Right hindlimb (tissue), 1 donor: ENCODE results near the gene IQSEC1.

Source experiments
- DNase-seq: peaks from one replicate; pipeline ENCODE4 v3.0.0-alpha.2; 2018

IQSEC1 gene

DNA sequence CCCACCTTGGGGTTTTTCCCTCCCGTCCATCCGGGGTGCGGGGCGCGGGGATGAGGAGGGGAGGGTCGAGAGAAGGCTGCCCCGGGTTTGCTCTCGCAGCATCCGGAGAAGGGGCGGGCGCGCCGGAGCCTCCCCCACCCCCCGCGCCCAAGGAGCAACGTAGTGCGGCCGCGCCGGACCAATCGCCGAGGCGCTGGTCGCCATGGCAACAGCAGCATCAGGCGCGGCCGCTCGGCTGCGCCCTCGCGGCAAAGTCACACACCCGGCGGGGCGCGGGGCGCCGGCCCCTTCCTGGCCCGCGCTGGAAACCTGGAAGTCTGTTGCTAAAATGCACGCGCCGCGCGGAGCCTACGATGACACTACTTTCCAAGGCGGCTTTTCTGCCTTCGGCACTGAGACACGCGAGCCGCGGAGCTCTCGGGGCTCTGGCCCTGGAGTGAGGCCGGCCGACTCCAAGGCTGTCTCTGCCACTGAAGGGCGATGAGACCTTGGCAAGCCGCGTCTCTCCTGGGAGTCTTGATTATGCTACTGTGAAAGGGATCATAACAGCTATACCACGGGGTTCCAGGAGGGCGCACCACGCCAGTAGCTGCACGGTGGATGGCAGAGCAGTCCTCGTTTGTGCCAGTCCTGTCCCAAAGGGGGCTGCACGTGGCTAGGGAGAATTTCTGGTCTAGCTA is at the start of gene IQSEC1:
Gene IQSEC1, minus strand, starts transcription at position 104 of the 680 bp plus-strand sequence. CDS start 415 bp downstream, outside the sequence.
- peak; percentile 87 for DNase-seq

DNA sequence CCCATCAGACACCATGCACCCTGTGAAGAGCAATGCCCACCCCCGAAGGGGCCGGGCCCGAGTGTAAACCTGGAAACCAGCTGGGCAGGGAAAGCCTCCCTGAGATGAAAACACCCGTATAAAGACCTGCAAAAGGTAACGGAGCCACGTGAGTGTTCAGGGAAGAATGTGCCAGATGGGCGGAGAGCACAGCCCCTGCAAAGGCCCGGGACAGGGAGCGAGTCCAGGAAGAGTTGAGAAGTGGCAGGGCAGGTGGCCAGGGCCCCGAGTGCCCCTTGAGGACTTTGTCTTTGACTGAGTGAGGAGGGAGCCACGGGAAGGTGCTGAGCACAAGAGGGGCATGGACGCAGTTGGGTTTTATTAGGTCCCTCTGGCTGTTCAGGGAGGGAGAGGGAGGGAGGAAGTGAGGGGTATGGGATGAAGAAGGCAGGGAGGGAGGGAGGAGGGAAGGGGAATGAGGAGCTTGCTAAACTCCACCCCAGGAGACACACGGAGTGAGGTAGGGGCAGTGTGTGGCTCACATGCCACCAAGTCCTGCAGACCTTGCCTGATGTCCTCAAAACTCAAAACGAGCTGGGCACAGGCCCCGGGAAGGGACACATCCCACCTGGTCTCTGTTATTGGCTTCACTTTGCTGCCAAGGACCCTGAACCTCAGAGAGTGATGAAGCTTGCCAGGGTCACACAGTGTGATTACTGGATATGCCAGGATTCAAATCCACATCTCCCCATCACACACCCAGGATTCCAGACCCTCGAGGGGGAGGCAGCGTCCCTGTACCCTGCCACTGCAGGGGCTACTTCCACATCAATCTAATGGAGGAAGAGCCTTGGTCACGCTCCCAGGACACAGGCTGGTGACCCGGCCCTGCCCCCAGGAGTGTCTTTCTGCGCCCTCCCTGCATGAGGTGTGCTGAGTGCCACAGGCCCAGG is 49.1 kb upstream of the IQSEC1 start:
- DNase-seq = no peak

DNA sequence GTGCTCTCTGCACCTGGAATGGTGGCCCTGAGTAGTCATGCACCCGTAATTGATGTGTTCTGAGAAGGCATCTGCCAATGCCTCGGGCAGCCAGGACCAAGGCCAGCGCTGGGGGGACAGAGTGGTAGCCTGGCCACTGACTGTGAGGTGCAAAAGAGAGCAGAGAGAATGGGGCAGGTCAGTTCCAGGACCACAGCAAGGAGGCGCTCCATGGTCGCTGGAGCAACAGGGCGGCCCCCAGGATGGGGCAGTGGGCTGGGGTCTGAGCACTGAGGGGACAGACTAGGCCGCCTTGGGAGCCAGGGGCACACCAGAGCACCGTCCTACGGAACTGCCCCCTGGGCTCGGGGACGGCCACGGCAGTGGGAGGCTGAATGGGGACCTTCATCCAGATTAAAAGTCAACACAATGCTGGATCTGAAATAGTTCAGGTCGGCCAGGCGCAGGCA is 48.3 kb upstream of the IQSEC1 start:
- DNase-seq = no peak

DNA sequence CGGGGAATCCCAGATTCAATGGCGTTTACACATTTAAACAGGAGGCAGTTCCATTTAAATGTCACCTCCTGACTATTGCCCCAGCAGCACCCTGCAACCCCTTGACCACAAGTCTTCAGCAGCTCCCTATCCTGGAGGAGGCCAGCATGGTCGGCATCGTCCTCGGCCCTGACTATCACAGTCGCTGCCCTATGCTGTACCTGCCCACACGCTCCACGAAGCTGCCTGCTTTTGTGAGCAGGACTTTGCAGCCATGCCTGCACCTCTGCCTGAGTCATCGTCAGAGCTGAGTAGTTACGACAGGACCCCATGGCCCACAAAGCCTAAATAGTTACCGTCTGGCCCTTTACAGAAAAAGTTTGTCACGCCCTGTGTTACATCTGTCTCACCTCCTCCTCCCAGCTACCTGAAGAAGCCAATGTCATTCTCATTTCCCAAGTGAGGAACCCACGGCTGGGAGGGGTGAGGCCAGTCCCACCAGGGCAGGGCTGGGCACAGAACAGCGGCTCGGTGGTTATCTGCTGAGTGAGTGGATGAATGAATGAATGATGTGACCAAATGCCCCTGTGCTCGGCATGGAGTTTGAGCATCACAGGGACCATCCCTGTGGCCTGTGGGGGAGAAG is 47.8 kb upstream of the IQSEC1 start:
- no peak for DNase-seq

DNA sequence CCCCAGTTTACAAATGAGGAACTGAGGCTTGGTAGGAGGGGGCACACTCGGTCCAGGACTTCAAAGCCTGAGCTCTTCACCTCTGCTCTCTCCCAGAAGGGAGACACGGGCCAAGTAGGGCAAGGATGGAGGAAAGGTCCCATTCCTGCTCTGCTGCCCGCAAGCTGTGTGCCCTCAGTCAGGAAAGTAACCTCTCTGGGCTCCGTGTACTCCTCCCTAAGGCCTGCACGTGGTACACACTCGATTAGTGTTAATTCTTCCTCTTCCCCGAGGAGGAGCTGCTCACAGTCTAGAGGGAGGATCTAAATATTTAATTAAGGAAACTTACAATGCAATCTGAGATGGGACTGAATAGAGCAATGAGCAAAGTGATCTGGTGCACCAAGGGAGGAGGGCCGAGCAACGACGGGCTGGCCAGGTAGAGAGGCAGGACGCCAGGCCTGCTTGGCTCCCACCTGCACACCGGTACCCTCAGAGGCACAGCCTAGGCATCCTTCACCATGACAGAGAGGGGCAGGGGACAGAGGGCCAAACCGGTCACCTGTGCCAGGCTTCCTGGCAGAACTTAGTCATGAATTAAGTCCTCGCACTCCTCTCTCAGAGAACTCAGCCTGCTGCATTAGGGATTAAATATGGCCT is 47.2 kb upstream of the IQSEC1 start:
- DNase-seq = no peak

DNA sequence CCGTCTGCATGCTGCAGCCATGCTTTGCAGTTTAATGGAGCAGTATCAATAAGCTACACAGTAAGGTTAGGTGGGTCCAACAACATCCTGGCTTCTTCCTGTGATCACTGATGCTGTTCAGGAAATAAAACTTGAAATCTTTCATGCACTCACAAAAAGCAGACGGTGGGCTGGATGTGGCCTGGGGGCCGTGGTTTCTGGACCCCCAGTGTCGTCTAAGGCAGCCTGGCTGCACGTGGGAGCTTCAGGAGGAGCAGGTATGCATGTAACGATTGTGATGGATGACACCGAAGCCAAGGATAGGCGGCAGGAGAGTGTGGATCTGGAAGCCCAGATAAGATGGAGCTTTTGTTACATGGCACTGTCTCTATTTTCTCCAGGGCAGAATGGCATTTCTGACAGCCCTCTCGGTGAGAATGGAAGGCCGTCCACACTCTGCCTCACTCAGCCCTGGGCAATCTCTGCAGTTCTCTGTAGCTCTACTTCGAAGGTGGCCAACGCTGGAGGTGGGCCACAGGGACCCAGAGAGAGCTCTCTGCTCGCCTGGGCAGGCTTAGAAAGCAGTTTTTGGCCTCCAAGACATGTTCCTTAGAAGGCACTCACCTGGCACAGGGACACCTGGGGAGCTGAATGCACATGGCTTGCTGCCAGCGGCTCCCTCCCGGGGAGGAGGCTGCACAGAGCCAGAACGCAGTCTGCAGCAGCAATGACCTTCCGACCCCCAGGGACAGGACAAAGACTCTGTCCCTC is 46.4 kb upstream of the IQSEC1 start:
- DNase-seq = no peak

DNA sequence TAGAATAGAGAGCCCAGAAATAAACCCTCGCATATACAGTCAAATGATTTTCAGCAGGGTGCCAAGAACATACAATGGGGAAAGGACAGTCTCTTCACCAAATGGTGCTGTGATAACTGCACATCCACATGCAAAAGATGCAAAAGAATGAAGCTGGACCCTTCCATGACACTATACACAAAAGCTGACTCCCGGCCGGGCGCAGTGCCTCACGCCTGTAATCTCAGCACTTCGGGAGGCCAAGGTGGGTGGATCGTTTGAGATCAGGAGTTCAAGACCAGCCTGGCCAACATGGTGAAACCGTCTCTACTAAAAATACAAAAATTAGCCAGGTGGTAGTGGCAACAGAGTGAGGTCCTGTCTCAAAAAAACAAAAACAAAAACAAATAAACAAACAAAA is 43.2 kb upstream of the IQSEC1 start:
- no peak for DNase-seq

DNA sequence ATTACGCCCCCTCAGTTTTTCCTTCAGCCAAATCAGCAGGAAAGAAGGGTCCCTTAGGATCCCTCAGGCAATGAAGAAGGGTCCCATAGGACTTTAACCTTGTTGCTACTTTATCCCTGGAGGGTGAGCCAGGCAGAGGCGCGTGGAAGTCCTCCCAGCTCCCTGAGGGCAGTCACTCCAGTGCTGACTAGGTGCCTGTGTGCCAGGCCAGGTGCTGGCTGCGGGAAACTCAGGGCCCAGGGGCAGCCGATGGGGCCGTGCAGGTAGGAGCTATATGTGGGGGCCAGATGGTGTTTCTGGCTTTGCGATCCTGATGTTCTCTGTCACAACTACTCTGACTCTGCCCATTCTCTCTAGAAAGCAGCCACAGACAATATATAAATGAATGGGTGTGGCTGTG is 42.8 kb upstream of the IQSEC1 start:
- DNase-seq = no peak

DNA sequence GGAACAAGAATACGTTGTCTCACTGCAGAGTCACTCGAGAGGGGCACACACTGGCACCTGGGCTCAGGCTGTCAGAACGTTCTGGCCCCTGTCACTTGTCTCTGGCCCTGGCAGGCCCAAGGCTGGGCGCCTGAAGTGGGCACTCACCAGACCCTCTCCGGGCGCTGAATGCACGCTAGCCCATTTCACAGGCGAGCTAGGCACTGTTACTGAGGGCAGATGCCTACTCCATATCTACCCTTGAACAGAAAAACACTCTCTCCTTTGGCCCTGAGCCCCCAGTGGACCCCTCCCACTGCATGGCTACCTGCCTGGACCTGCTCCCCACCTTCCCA is 42.3 kb upstream of the IQSEC1 start:
- no peak for DNase-seq

DNA sequence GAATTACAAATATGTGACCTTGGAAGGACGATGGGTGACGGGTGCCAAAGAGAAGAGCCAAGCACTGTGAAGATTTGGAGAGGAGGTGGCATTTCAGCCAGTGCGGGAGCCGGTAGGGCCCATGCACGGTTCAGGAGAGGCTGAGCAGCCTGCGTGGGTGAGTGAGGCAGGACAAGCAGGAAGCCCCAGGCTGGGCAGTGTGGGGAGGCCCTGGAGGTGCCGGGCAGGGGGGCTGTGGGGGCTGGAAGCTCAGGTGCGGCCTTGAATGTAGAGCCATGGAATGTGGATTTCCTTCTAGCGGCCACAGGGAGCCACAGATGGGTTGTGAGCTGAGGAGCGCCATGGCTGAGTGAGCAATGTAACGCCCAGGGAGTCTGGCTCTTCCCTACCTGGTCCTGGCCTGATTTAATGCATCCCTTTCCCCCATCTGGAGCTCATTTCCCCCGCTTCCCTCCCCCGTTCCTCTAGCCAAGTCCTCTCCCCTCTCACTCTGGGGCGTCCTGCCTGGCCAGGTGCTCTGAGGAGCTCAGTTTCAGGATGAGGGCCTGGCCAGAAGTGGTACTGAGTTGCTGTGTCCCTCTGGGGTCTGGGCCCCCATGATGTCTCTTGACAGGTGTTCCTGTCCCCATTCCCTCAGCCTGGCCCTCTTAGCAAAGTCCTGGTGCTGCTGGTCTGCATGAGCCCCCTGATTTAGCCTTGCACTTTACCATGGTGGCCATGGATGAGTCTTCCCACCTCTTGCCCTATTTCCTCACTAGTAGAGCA is 41.8 kb upstream of the IQSEC1 start:
- no peak for DNase-seq

DNA sequence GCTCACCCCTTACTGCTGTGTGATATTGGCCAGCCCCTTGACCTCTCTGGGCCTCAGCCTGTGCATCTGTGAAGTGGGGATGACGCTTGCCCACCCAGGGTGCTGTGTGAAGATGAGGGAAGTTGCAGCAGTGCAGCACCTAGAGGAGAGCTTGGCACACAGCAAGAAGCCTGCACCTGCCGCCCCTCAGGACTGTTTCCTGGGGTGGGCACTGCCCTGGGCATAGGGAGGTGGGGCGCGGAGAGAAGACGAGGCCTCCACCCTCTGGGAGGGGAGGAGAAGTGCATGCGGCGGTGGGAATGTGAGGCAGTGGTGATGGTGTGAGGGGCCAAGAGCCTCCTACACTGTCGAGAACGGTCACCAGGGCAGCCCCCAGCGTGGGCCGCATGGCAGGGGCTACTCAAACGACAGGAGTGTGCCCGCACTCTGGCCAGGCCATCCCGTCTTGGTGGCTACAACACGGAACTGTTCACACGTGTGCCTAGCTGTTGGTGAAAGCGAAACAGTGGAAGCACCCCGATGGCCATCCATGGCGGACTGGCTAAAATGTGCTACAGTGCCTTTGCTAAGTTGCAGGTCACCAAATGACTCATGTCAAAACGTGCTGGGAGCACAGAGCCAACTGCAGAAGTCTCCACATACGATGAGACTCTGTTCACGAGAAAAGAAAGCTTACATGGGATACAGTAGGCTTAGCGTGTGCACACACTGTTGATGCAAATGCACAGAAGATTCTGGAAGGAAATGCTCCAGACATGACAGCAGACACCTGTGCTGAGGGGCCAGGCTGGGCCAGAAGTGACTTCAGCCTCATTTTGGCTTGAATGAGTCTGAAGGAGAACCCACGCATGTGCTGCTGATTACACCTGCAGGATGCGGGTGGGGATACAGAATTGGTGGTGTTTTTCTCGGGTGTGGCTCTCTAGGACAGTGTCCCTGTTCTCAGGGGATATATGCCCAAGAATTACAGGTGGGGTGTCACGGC is 40.4 kb upstream of the IQSEC1 start:
- DNase-seq = no peak

DNA sequence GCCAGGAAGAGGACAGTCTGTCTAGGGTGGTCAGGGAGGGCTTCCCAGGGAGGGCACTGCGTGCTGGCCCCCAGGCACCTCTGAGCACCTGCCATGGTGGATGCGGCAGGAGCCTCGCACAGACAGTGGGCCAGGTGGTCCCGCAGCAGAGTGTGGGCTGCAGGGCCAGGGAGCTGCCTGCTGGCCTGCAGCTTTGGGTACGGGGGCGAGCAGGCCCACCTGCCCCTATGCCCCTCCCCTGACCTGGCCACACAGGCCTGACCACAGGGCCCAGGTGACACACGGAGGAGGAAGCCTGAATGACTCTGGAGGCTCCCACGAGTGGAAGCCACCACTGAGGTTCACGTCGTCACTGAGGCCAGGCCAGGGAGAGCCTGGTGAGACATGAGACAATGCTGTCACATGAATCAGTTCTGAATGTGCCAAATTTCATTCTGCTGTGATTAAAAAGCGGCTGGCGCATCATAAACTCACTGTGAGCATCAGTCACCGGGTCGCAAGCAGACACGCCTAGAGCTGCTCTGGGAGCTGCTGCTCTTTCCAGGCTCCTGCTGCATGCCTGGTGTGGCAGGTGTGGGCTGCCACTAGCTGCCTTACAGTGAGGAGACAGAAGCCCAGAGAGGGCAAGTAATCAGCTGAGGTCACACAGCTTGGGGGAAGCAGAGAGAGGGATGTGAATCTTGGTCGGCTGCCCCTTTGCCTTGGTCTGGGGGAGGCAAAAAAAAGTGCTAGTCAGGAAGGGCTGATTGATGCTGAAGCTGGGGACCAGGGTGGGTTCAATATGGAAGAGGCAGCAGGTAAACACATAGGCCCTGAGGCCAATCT is 39.5 kb upstream of the IQSEC1 start:
- no peak for DNase-seq

DNA sequence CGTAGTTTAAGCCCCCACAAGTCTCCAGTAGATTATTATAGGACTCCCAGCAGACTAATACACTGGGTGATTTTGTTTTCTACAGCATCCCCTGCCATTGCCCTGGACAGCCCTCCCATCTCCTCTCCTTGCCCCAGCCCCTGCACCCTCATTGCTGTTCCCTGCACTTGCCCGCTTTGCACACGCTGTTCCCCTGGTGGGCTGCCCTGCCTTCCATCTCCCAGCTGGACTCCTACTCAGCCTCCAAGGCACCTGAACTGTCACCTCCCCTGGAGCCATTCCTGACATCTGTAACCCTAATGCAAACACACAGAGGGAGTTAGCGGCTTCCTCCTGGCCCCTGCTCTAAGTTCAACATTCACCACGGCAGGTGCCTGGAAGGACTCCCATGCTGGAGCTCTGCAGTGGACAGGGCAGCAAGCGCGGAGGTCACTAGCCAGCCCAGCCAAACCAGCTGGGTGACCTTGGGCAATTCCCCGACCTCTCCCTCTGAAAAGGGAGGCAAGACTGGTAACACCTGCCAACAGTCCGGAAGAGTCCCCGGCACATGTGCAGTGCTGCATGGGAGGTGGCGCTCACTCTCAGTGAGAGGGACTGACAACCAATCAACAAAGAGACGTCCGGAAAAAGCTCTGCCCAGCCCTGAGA is 38.8 kb upstream of the IQSEC1 start:
- no peak for DNase-seq

DNA sequence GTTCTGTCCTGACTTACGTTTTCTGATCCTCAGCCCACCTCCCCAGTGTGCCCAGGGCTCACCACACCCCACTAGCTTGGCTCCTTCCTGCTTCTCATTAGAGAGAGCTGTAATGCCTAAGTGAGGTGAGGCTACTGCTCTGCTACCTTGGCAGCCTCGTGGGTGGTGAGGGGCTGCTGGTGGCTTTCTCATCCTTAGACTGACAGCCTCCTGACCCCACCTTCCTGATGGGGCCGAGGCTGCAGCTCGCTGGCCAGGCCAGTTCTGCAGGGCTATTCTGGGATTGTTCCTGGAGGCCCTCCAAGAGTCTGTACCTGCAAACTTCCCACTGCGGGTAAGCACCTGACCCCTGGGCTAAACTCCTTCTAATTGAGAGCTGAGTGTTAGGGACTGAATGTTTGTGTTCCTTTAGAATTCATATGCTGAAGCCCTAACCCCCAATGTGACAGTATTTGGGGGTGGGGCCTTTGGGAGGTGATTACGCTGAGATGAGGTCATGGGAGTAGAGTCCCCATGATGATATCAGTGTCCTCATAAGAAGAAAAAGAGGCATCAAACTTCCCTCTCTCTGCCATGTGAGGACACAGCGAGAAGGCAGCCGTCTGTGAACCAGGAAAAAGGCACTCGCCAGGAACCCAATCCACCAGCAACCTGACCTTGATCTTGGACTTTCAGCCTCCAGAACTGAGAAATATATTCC is 38.1 kb upstream of the IQSEC1 start:
- no peak for DNase-seq

DNA sequence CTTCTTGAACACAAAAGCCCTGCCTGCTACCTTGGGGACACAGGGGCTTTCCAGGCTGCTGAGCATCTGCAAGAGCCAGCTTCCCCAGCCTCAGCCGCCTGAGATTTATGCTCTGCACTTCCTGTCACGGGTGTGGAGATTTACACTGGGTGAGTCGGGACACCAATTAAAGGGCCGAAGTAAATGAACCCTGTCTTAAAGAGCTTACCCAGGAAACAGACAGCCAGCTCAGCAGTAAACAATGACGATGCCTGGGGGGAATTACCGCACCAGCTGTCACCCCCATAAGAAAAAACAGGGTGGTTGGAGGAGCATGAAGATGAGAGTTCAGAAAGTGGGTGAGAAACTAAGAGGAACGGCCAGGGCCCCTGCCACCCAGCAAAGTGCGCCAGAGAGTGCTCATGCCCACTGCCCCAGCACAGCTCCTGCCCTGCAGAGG is 37.5 kb upstream of the IQSEC1 start:
- DNase-seq = no peak

DNA sequence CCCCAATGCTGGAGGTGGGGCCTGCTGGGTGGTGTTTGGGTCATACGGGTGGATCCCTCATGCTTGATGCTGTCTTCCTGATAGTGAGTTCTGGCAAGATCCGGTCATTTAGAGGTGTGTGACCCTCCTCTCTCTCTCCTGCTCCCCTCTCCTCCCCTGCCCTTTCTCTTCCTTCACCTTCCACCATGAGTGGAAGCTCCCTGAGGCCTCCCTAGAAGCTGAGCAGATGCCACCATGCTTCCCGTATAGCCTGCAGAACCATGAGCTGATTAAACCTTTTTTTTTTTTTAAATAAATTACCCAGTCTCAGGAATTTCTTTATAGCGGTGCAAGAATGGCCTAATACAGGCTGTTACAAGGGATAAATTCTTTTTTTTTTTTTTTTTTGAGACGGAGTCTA is 36.3 kb upstream of the IQSEC1 start:
- no peak for DNase-seq

DNA sequence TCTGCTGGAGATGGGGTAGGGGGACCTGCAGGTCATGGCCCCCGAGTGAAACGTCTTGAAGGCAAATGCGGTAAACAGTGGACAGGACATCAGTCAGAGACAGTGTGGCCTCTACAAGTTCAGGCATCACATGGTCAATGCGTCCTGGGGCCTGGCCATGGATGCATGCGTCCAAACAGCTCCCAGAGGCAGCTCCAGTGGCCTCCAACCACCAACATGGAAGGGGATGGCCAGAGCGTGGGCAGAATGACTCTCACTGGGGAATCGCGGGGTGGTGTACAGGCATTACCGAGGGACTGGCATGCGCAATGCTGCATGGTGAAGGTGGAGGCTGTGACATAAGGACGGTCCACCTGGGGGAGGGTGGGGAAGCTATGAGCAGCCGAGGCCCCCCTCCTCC is 35.6 kb upstream of the IQSEC1 start:
- DNase-seq = no peak

DNA sequence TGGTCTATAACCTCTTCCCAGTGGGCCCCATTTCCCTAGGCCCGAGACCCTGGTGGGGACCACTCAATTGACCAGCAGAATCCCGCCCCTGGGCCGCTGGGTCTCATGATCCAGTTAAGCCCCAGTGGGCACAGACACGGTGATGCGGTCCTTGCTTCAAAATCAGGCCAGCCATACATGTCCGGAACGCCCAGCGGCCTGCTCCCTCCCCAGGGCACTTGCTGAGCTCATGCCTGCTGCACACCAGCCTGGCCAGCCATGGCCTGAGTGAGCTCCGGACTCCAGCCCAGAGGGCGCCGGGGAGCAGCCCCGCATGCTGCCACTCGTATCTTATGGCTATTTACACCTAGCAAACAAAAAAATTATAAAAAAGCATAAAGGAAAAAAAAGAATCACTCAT is 34.4 kb upstream of the IQSEC1 start:
- DNase-seq = no peak
